ENCODE data around the gene POMC.
"Not testable (repeated sequence)": the region's sequence is repeated elsewhere in the genome, so short reads cannot be mapped to it uniquely, and the experiment has no call there.

The POMC gene

GRCh38 chr2:25176138-25176537, 7.8 kb upstream of the POMC start:
- no peak for DNase-seq

GRCh38 chr2:25174192-25174861, 5.9 kb upstream of the POMC start:
- no peak for DNase-seq

- no peak for DNase-seq
Observed at GRCh38 chr2:25173719-25174118, 5.3 kb upstream of the POMC start.

GRCh38 chr2:25170888-25171287, 2.5 kb upstream of the POMC start:
- DNase-seq: no peak

GRCh38 chr2:25169073-25169470, 692 bp upstream of the POMC start:
- DNase-seq: no peak

- DNase-seq: peak; percentile 32 to 47
Observed at GRCh38 chr2:25165992-25166875, 2.1 kb downstream of the POMC start.

GRCh38 chr2:25164561-25164960, 3.8 kb downstream of the POMC start:
- DNase-seq: no peak

GRCh38 chr2:25162061-25162460, 6.3 kb downstream of the POMC start:
- not testable (repeated sequence) for DNase-seq

GRCh38 chr2:25161055-25161781, 7.2 kb downstream of the POMC start:
- peak; percentile 73 to 82 for DNase-seq

GRCh38 chr2:25160376-25160775, 8.0 kb downstream of the POMC start:
- no peak for DNase-seq

GRCh38 chr2:25159949-25160348, 8.4 kb downstream of the POMC start:
- no peak for DNase-seq

- DNase-seq: no peak
Observed at GRCh38 chr2:25158096-25158852, 10.1 kb downstream of the POMC start.

GRCh38 chr2:25155401-25155800, 13.0 kb downstream of the POMC start:
- no peak for DNase-seq

GRCh38 chr2:25151718-25152117, 16.7 kb downstream of the POMC start:
- no peak for DNase-seq

- not testable (repeated sequence) for DNase-seq
Observed at GRCh38 chr2:25150993-25151392, 17.4 kb downstream of the POMC start.

GRCh38 chr2:25149646-25150045, 18.7 kb downstream of the POMC start:
- no peak for DNase-seq

GRCh38 chr2:25146896-25147295, 21.5 kb downstream of the POMC start:
- DNase-seq: no peak

GRCh38 chr2:25145803-25146202, 22.6 kb downstream of the POMC start:
- DNase-seq: no peak

GRCh38 chr2:25141120-25141519, 27.3 kb downstream of the POMC start:
- no peak for DNase-seq

- DNase-seq: not testable (repeated sequence)
Observed at GRCh38 chr2:25140535-25140934, 27.8 kb downstream of the POMC start.

GRCh38 chr2:25132693-25133092, 35.7 kb downstream of the POMC start:
- no peak for DNase-seq

GRCh38 chr2:25132299-25132635, 36.1 kb downstream of the POMC start:
- DNase-seq: no peak
